H9 (cell line): ENCODE results near the gene SLC7A14. TPM values are rescaled to one million over a fixed set of nuclear protein-coding genes. Genes with fewer than 3 reads are reported as not detected.

ENCODE experiments used
- DNase-seq: peaks from one replicate; pipeline ENCODE4 v3.0.0-alpha.2; 2017
- H2AFZ ChIP-seq: one replicate; pipeline ENCODE4 v1.6.1; 2013; ENCODE audit warnings: mild to moderate bottlenecking, low read length, control low read depth, moderate library complexity
- H2AK5ac ChIP-seq: 2 replicates; pipeline ENCODE4 v1.6.1; 2013; ENCODE audit warnings: low read length, control low read depth, mixed read lengths; ENCODE audit not compliant: insufficient read length
- H2BK120ac ChIP-seq: one replicate; pipeline ENCODE4 v1.6.1; 2013; ENCODE audit warnings: low read depth, mild to moderate bottlenecking, low read length, control low read depth, inconsistent platforms; ENCODE audit not compliant: poor library complexity, severe bottlenecking
- H2BK12ac ChIP-seq: 2 replicates; pipeline ENCODE4 v1.6.1; 2013; ENCODE audit warnings: low read length, control low read depth, mixed read lengths, low read depth; ENCODE audit not compliant: insufficient read length
- H2BK15ac ChIP-seq: 2 replicates; pipeline ENCODE4 v1.6.1; 2013; ENCODE audit warnings: low read depth, low read length, control low read depth
- H2BK20ac ChIP-seq: one replicate; pipeline ENCODE4 v1.6.1; 2013; ENCODE audit warnings: low read depth, mild to moderate bottlenecking, low read length, control low read depth, inconsistent platforms; ENCODE audit not compliant: poor library complexity, severe bottlenecking
- H2BK5ac ChIP-seq: 2 replicates; pipeline ENCODE4 v1.6.1; 2013; ENCODE audit warnings: low read length, control low read depth, mixed read lengths; ENCODE audit not compliant: insufficient read length
- H3K14ac ChIP-seq: 2 replicates; pipeline ENCODE4 v1.6.1; 2013; ENCODE audit warnings: low read length, control low read depth; ENCODE audit not compliant: insufficient read depth
- H3K18ac ChIP-seq: 2 replicates; pipeline ENCODE4 v1.6.1; 2013; ENCODE audit warnings: low read depth, mild to moderate bottlenecking, mixed read lengths, low read length, control low read depth; ENCODE audit not compliant: insufficient read length
- H3K23ac ChIP-seq: 2 replicates; pipeline ENCODE4 v1.6.1; 2013; ENCODE audit warnings: low read length, control low read depth, mixed read lengths, low read depth; ENCODE audit not compliant: insufficient read length
- H3K23me2 ChIP-seq: 2 replicates; pipeline ENCODE4 v1.6.1; 2013; ENCODE audit warnings: low read depth, mild to moderate bottlenecking, mixed read lengths, low read length, control low read depth; ENCODE audit not compliant: insufficient read length, poor library complexity, severe bottlenecking
- H3K27ac ChIP-seq: 2 replicates; pipeline ENCODE4 v1.5.1; 2013; ENCODE audit warnings: low read length, control low read depth, mixed read lengths, low read depth; ENCODE audit not compliant: insufficient read length
- H3K27me3 ChIP-seq: 2 replicates; pipeline ENCODE4 v1.6.1; 2013; ENCODE audit warnings: low read length, control low read depth, inconsistent platforms; ENCODE audit not compliant: insufficient read depth
- H3K4ac ChIP-seq: 2 replicates; pipeline ENCODE4 v1.6.1; 2013; ENCODE audit warnings: low read depth, mild to moderate bottlenecking, control low read depth, inconsistent platforms, low read length, moderate library complexity
- H3K4me1 ChIP-seq: 2 replicates; pipeline ENCODE4 v1.6.1; 2013; ENCODE audit warnings: low read length, control low read depth, inconsistent platforms; ENCODE audit not compliant: insufficient read depth
- H3K4me2 ChIP-seq: 2 replicates; pipeline ENCODE4 v1.6.1; 2013; ENCODE audit warnings: low read length, control low read depth, mixed read lengths; ENCODE audit not compliant: insufficient read length, insufficient read depth
- H3K56ac ChIP-seq: 2 replicates; pipeline ENCODE4 v1.6.1; 2013; ENCODE audit warnings: low read depth, mild to moderate bottlenecking, mixed read lengths, low read length, control low read depth; ENCODE audit not compliant: insufficient read length
- H3K79me1 ChIP-seq: 2 replicates; pipeline ENCODE4 v1.6.1; 2013; ENCODE audit warnings: low read depth, mild to moderate bottlenecking, moderate library complexity, low read length, control low read depth, inconsistent platforms; ENCODE audit not compliant: insufficient read depth, poor library complexity, severe bottlenecking
- H3K79me2 ChIP-seq: 2 replicates; pipeline ENCODE4 v1.6.1; 2013; ENCODE audit warnings: low read length, control low read depth, inconsistent platforms; ENCODE audit not compliant: insufficient read depth
- H3K9ac ChIP-seq: 2 replicates; pipeline ENCODE4 v1.6.1; 2013; ENCODE audit warnings: low read length, control low read depth, mixed read lengths; ENCODE audit not compliant: insufficient read length; ENCODE audit errors: extremely low read depth
- H3K9me3 ChIP-seq: one replicate; pipeline ENCODE4 v1.6.1; 2013; ENCODE audit warnings: low read depth, low read length, inconsistent platforms; ENCODE audit not compliant: control insufficient read depth
- H3T11ph ChIP-seq: one replicate; pipeline ENCODE4 v1.6.1; 2013; ENCODE audit warnings: mild to moderate bottlenecking, low read length, control low read depth, inconsistent platforms
- H4K20me1 ChIP-seq: one replicate; pipeline ENCODE4 v1.6.1; 2013; ENCODE audit not compliant: control insufficient read depth, insufficient read length, insufficient read depth
- H4K5ac ChIP-seq: 2 replicates; pipeline ENCODE4 v1.6.1; 2013; ENCODE audit warnings: low read depth, mild to moderate bottlenecking, mixed read lengths, low read length, control low read depth; ENCODE audit not compliant: insufficient read length
- H4K8ac ChIP-seq: replicated peaks from 2 replicates; pipeline ENCODE4 v1.6.1; 2013; ENCODE audit warnings: low read length, control low read depth, mixed read lengths, low read depth; ENCODE audit not compliant: insufficient read length
- H4K91ac ChIP-seq: 2 replicates; pipeline ENCODE4 v1.6.1; 2013; ENCODE audit warnings: low read depth, mild to moderate bottlenecking, moderate library complexity, mixed read lengths, low read length, control low read depth; ENCODE audit not compliant: insufficient read length
- H3K27ac Mint-ChIP-seq, 3 experiments: 2 replicates in 2 of 3; 3 replicates in 1 of 3; pipeline ENCODE4 v1.8.0; 2020 to 2021; ENCODE audit warnings: mixed read lengths in 3 of 3, mild to moderate bottlenecking in 1 of 3, moderate library complexity in 1 of 3
- H3K27me3 Mint-ChIP-seq: 2 replicates; pipeline ENCODE4 v1.8.0; 2021; ENCODE audit warnings: low read depth, mild to moderate bottlenecking, moderate library complexity, mixed read lengths
- H3K36me3 Mint-ChIP-seq, 3 experiments: 2 replicates in 2 of 3; 3 replicates in 1 of 3; pipeline ENCODE4 v1.8.0; 2020 to 2021; ENCODE audit warnings: low read depth in 3 of 3, mixed read lengths in 3 of 3; ENCODE audit not compliant: insufficient read depth in 1 of 3
- H3K4me1 Mint-ChIP-seq, 2 experiments: 2 replicates each; pipeline ENCODE4 v1.8.0; 2020; ENCODE audit warnings: mixed read lengths in 2 of 2
- H3K4me3 Mint-ChIP-seq, 2 experiments: 2 replicates in 1 of 2; 3 replicates in 1 of 2; pipeline ENCODE4 v1.8.0; 2020 to 2021; ENCODE audit warnings: mild to moderate bottlenecking in 2 of 2, mixed read lengths in 2 of 2, moderate library complexity in 1 of 2
- H3K9me3 Mint-ChIP-seq, 2 experiments: 2 replicates in 1 of 2; 3 replicates in 1 of 2; pipeline ENCODE4 v1.8.0; 2020; ENCODE audit warnings: mild to moderate bottlenecking in 2 of 2, mixed read lengths in 2 of 2, moderate library complexity in 1 of 2
- CTCF ChIP-seq: fragments of 200-600 bp; sonication (generic); conservative IDR thresholded peaks from 3 replicates; pipeline ENCODE4 v1.8.0; 2021; ENCODE audit warnings: antibody characterized with exemption, mild to moderate bottlenecking
- WGBS: extraction: QIAGEN DNeasy Blood & Tissue Kit; methylation state at CpG from one replicate; pipeline ENCODE4 v1.1.7; 2013; ENCODE audit warnings: missing lambda C conversion rate, low lambda C conversion rate, mixed read lengths; ENCODE audit not compliant: insufficient read length; ENCODE audit errors: extremely low coverage; 5-methylcytosine and 5-hydroxymethylcytosine counted together
- total RNA-seq: library from RNA; stranded (reverse); gene quantifications from 2 replicates; pipeline ENCODE4 v1.2.1, GENCODE V29; 2021

Gene SLC7A14
- total RNA-seq, 1 experiment from 2014 or later = 0.42 TPM

GRCh38 chr3:170506556-170506955 lies 79.3 kb downstream of the SLC7A14 start:
- Histone ChIP-seq H3K27me3 (no peaks in the 10 kb centered on the region), H2BK20ac (no peak overlapping the region), H2BK120ac (no peak overlapping the region), H3K79me1 (no peaks in the 10 kb centered on the region), H3K9ac (no peak overlapping the region), H3K27ac (no peak overlapping the region), H4K8ac (no peak overlapping the region), H2BK12ac (no peak overlapping the region), H4K91ac (no peak overlapping the region), H4K20me1 (no peaks in the 10 kb centered on the region), H2AK5ac (no peak overlapping the region), H3K4me1 (no peaks in the 10 kb centered on the region), H3K4me2 (no peak overlapping the region), H3K4ac (no peak overlapping the region), H3K79me2 (no peaks in the 10 kb centered on the region), H3K23me2 (no peaks in the 10 kb centered on the region), H3K14ac (no peak overlapping the region), H3K18ac (no peak overlapping the region), H3K23ac (no peak overlapping the region), H2BK15ac (no peak overlapping the region), H4K5ac (no peak overlapping the region), H3T11ph (no peak overlapping the region), H2BK5ac (no peak overlapping the region), H3K56ac (no peak overlapping the region), H3K9me3 (no peaks in the 10 kb centered on the region), H2AFZ (no peak overlapping the region)
- Mint-ChIP-seq H3K4me1 (peaks cover 13 to 14% of the 10 kb centered on the region in 2 experiments), H3K36me3 (no peaks in the 10 kb centered on the region), H3K4me3 (no peak overlapping the region), H3K27ac (peak overlapping the region in 1 of 3 experiments; percentile 81; a peak in 3 of 7 replicates), H3K27me3 (no peaks in the 10 kb centered on the region), H3K9me3 (no peaks in the 10 kb centered on the region)
- TF ChIP-seq CTCF = no peak
- DNase-seq = no peak
- no CpG with 5 or more reads among the region's 2 CpGs for WGBS
